ENCODE data around the gene TMCC1. TPM values are rescaled to one million over a fixed set of nuclear protein-coding genes. Genes with fewer than 3 reads are reported as not detected.
"Not testable (repeated sequence)": the region's sequence is repeated elsewhere in the genome, so short reads cannot be mapped to it uniquely, and the experiment has no call there.

The TMCC1 gene
- total RNA-seq, 2 experiments from 2014 or later = 33.3 to 33.8 TPM

DNA sequence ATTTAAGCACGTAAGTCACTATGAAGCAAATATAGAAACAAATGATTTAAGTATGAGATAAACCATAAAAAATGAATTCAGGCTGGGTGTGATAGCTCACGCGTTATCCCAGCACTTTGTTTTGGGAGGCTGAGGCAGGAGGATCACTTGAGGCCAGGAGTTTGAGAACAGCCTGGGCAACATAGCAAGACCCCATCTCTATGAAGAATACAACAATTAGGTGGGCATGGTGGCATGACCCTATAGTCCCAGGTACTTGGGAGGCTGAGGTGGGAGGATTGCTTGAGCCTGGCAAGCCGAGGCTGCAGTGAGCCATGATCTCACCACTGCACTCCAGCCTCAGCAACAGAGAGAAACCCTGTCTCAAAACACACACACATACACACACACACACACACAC is 34.2 kb downstream of the TMCC1 start:
- Mint-ChIP-seq H3K4me3 (no peak overlapping the region), H3K4me1 (ENCODE audit: low read depth) (peaks cover 44% of the 10 kb centered on the region), H3K9me3 (no peaks in the 10 kb centered on the region), H3K36me3 (ENCODE audit: low read depth) (peaks cover 62% of the 10 kb centered on the region), H3K27me3 (no peaks in the 10 kb centered on the region), H3K27ac (no peak overlapping the region)
- CTCF ChIA-PET = no interaction called here
- DNase-seq (no peak), ATAC-seq (ENCODE audit: poor library complexity) (no peak)
- Histone ChIP-seq H3K9me3 (ENCODE audit: control insufficient read depth in 1 of 2, insufficient read depth in 1 of 2, low read length in 2 of 2) (no peaks in the 10 kb centered on the region), H3K27me3 (ENCODE audit: control insufficient read depth in 1 of 2, insufficient read depth in 2 of 2, low read length in 2 of 2) (no peaks in the 10 kb centered on the region), H3K36me3 (ENCODE audit: insufficient read depth, low read length) (no peaks in the 10 kb centered on the region), H3K27ac (ENCODE audit: low read depth in 1 of 2, low read length in 2 of 2) (no peak overlapping the region), H3K4me3 (ENCODE audit: low read length) (no peak overlapping the region), H3K4me1 (ENCODE audit: insufficient read depth, low read length) (no peaks in the 10 kb centered on the region)
- TF ChIP-seq CTCF (IDR thresholded peaks at IDR 0.05) = no peak
- POLR2A ChIA-PET = no interaction called here
- intact Hi-C loops (cut with DNase I, micrococcal nuclease) = no loop called here

GRCh38 chr3:129857899-129858298 is 35.6 kb downstream of the TMCC1 start:
- ChIA-PET POLR2A (interaction anchor here (1.0 kb wide), 1 partner anchor 167 kb away, joined by 3 read pairs; no protein-coding TSS in a partner anchor), CTCF (interaction anchor here (1.2 kb wide), 1 partner anchor 16 kb away, joined by 3 read pairs; no protein-coding TSS in a partner anchor)
- ATAC-seq (ENCODE audit: poor library complexity) = no peak
- Mint-ChIP-seq H3K36me3 (ENCODE audit: low read depth) (peaks cover 59% of the 10 kb centered on the region), H3K4me3 (no peak overlapping the region), H3K9me3 (no peaks in the 10 kb centered on the region), H3K4me1 (ENCODE audit: low read depth) (peaks cover 38% of the 10 kb centered on the region), H3K27ac (no peak overlapping the region), H3K27me3 (no peaks in the 10 kb centered on the region)
- Histone ChIP-seq H3K4me3 (ENCODE audit: low read length) (no peak overlapping the region), H3K36me3 (ENCODE audit: insufficient read depth, low read length) (no peaks in the 10 kb centered on the region), H3K9me3 (ENCODE audit: control insufficient read depth in 1 of 2, insufficient read depth in 1 of 2, low read length in 2 of 2) (no peaks in the 10 kb centered on the region), H3K27me3 (ENCODE audit: control insufficient read depth in 1 of 2, insufficient read depth in 2 of 2, low read length in 2 of 2) (no peaks in the 10 kb centered on the region), H3K4me1 (ENCODE audit: insufficient read depth, low read length) (no peaks in the 10 kb centered on the region), H3K27ac (ENCODE audit: low read depth in 1 of 2, low read length in 2 of 2) (no peak overlapping the region)
- DNase-seq = no peak
- no peak for TF ChIP-seq CTCF (IDR thresholded peaks at IDR 0.05)
- intact Hi-C loops (cut with DNase I, micrococcal nuclease) = no loop called here

DNA sequence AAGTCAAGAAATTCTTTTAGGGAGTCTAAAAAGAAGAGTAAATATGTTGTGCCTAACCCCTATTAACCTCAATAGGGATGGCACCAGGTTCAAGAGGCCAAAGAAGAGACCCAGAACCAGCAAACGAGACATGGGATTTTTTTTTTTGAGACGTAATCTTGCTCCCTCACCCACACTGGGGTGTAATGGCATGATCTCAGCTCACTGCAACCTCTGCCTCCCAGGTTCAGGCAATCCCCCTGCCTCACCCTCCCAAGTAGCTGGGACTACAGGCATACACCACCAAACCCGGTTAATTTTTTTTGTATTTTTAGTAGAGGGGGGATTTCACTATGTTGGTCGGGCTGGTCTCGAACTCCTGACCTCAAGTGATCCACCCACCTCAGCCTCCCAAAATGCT is 36.7 kb downstream of the TMCC1 start:
- H3K27me3 Mint-ChIP-seq; CTCF ChIA-PET; DNase-seq; intact Hi-C loops (cut with DNase I, micrococcal nuclease); ATAC-seq (ENCODE audit: poor library complexity); H3K27me3 ChIP-seq (ENCODE audit: control insufficient read depth in 1 of 2, insufficient read depth in 2 of 2, low read length in 2 of 2); H3K9me3 ChIP-seq (ENCODE audit: control insufficient read depth in 1 of 2, insufficient read depth in 1 of 2, low read length in 2 of 2); H3K36me3 ChIP-seq (ENCODE audit: insufficient read depth, low read length); H3K4me3 ChIP-seq (ENCODE audit: low read length); POLR2A ChIA-PET; H3K27ac ChIP-seq (ENCODE audit: low read depth in 1 of 2, low read length in 2 of 2); H3K9me3 Mint-ChIP-seq; H3K27ac Mint-ChIP-seq; H3K4me1 ChIP-seq (ENCODE audit: insufficient read depth, low read length); H3K4me3 Mint-ChIP-seq: not testable (repeated sequence)
- Mint-ChIP-seq H3K4me1 (ENCODE audit: low read depth) (peaks cover 35% of the 10 kb centered on the region), H3K36me3 (ENCODE audit: low read depth) (peaks cover 57% of the 10 kb centered on the region)

GRCh38 chr3:129855832-129856419 is 37.6 kb downstream of the TMCC1 start:
- H3K36me3 Mint-ChIP-seq (ENCODE audit: low read depth) = peaks cover 58% of the 10 kb centered on the region
- ATAC-seq (ENCODE audit: poor library complexity) (no peak), DNase-seq (peak in 3 of 14 experiments; percentile 20 to 29 (median 21))
- no peaks in the 10 kb centered on the region for H3K27me3 ChIP-seq (ENCODE audit: control insufficient read depth in 1 of 2, insufficient read depth in 2 of 2, low read length in 2 of 2)
- CTCF ChIA-PET = no interaction called here
- TF ChIP-seq CTCF (IDR thresholded peaks at IDR 0.05) = no peak
- H3K4me3 Mint-ChIP-seq = no peak overlapping the region
- H3K9me3 ChIP-seq (ENCODE audit: control insufficient read depth in 1 of 2, insufficient read depth in 1 of 2, low read length in 2 of 2) = no peaks in the 10 kb centered on the region
- H3K4me3 ChIP-seq (ENCODE audit: low read length) = no peak overlapping the region
- POLR2A ChIA-PET = no interaction called here
- no peaks in the 10 kb centered on the region for H3K27me3 Mint-ChIP-seq
- H3K4me1 Mint-ChIP-seq (ENCODE audit: low read depth) = peaks cover 35% of the 10 kb centered on the region
- no peak overlapping the region for H3K27ac ChIP-seq (ENCODE audit: low read depth in 1 of 2, low read length in 2 of 2)
- no peaks in the 10 kb centered on the region for H3K36me3 ChIP-seq (ENCODE audit: insufficient read depth, low read length)
- intact Hi-C loops (cut with DNase I, micrococcal nuclease) = no loop called here
- no peaks in the 10 kb centered on the region for H3K9me3 Mint-ChIP-seq
- H3K4me1 ChIP-seq (ENCODE audit: insufficient read depth, low read length) = no peaks in the 10 kb centered on the region
- H3K27ac Mint-ChIP-seq = peak overlapping the region; percentile 31
